HG03558 (cell line): ENCODE results near the gene LTB4R.
A peak's percentile ranks its signal among the peaks of the same experiment; 100 is the strongest.
"Not testable (repeated sequence)": the region's sequence is repeated elsewhere in the genome, so short reads cannot be mapped to it uniquely, and the experiment has no call there.

Source experiments
- ATAC-seq: cut with Tn5 transposase; IDR thresholded peaks from one replicate; pipeline ENCODE4 v1.9.1; 2021; ENCODE audit warnings: moderate number of reproducible peaks; ENCODE audit not compliant: unreplicated experiment; ENCODE audit errors: extremely low read depth

LTB4R gene

GRCh38 chr14:24338843-24339242 is 27.5 kb downstream of the LTB4R start:
- no peak for ATAC-seq

GRCh38 chr14:24339284-24340151 is 28.2 kb downstream of the LTB4R start, which contains the start of gene RIPK3:
Gene RIPK3, minus strand, starts transcription at chr14:24339991. Its CDS starts 165 bp downstream, at chr14:24339826.
- peak; percentile 68 for ATAC-seq

GRCh38 chr14:24340606-24341005 is 29.3 kb downstream of the LTB4R start:
- ATAC-seq = no peak

- ATAC-seq = no peak
These were observed 31.6 kb downstream of the LTB4R start for GRCh38 chr14:24342889-24343288.

- no peak for ATAC-seq
These were observed 32.7 kb downstream of the LTB4R start for GRCh38 chr14:24343795-24344660.

GRCh38 chr14:24347134-24347533 is 35.8 kb downstream of the LTB4R start:
- ATAC-seq = no peak

GRCh38 chr14:24348186-24348585 is 36.9 kb downstream of the LTB4R start:
- ATAC-seq = no peak

- no peak for ATAC-seq
These were observed 38.4 kb downstream of the LTB4R start for GRCh38 chr14:24349742-24350141.

GRCh38 chr14:24351517-24351916 is 40.2 kb downstream of the LTB4R start:
- no peak for ATAC-seq

- no peak for ATAC-seq
These were observed 42.5 kb downstream of the LTB4R start for GRCh38 chr14:24353559-24354481.

- not testable (repeated sequence) for ATAC-seq
These were observed 43.2 kb downstream of the LTB4R start for GRCh38 chr14:24354482-24354825.

- ATAC-seq = no peak
These were observed 43.7 kb downstream of the LTB4R start for GRCh38 chr14:24355009-24355408.

- ATAC-seq = no peak
These were observed 44.9 kb downstream of the LTB4R start for GRCh38 chr14:24356208-24356607.

- ATAC-seq = no peak
These were observed 49.0 kb downstream of the LTB4R start for GRCh38 chr14:24360281-24360680.

- no peak for ATAC-seq
These were observed 50.0 kb downstream of the LTB4R start for GRCh38 chr14:24361326-24361725.

- ATAC-seq = no peak
These were observed 51.1 kb downstream of the LTB4R start for GRCh38 chr14:24362241-24362960.

GRCh38 chr14:24363401-24363800 is 52.1 kb downstream of the LTB4R start:
- ATAC-seq = no peak

- ATAC-seq = no peak
These were observed 53.5 kb downstream of the LTB4R start for GRCh38 chr14:24364841-24365240.

GRCh38 chr14:24365600-24366412 is 54.5 kb downstream of the LTB4R start:
- ATAC-seq = no peak
